Mesendoderm (in vitro differentiated cells): ENCODE results near the gene CRELD2.

ENCODE experiments used
- DNase-seq: peaks from one replicate; pipeline ENCODE4 v3.0.0; 2013
- H2AK5ac ChIP-seq: 2 replicates; pipeline ENCODE4 v1.6.1; 2013; ENCODE audit warnings: low read length, inconsistent platforms
- H2BK120ac ChIP-seq: 2 replicates; pipeline ENCODE4 v1.6.1; 2013; ENCODE audit warnings: low read depth, mild to moderate bottlenecking, low read length, moderate library complexity, mixed read lengths
- H2BK15ac ChIP-seq: replicated peaks from 2 replicates; pipeline ENCODE4 v1.6.1; 2013; ENCODE audit warnings: low read depth, mild to moderate bottlenecking, moderate library complexity
- H2BK5ac ChIP-seq: 2 replicates; pipeline ENCODE4 v1.6.1; 2013; ENCODE audit warnings: low read length, inconsistent platforms
- H3K18ac ChIP-seq: 2 replicates; pipeline ENCODE4 v1.6.1; 2013; ENCODE audit warnings: mild to moderate bottlenecking, low read length, mixed read lengths
- H3K23ac ChIP-seq: one replicate; pipeline ENCODE4 v1.6.1; 2013; ENCODE audit warnings: low read length
- H3K27ac ChIP-seq: 2 replicates; pipeline ENCODE4 v1.5.1; 2013; ENCODE audit warnings: low read depth, mild to moderate bottlenecking, inconsistent platforms, low read length, moderate library complexity
- H3K27me3 ChIP-seq: 2 replicates; pipeline ENCODE4 v1.6.1; 2013; ENCODE audit warnings: low read length, control low read depth, mild to moderate bottlenecking, inconsistent platforms; ENCODE audit not compliant: insufficient read depth, poor library complexity
- H3K36me3 ChIP-seq: 2 replicates; pipeline ENCODE4 v1.6.1; 2013; ENCODE audit warnings: low read length, inconsistent platforms; ENCODE audit not compliant: control insufficient read depth, insufficient read depth
- H3K4ac ChIP-seq: one replicate; pipeline ENCODE4 v1.6.1; 2013; ENCODE audit warnings: low read depth, mild to moderate bottlenecking, low read length, moderate library complexity
- H3K4me1 ChIP-seq: 2 replicates; pipeline ENCODE4 v1.6.1; 2013; ENCODE audit warnings: low read depth, low read length, inconsistent platforms; ENCODE audit not compliant: control insufficient read depth
- H3K4me2 ChIP-seq: 2 replicates; pipeline ENCODE4 v1.6.1; 2013; ENCODE audit warnings: low read length
- H3K4me3 ChIP-seq: 2 replicates; pipeline ENCODE4 v1.5.1; 2013; ENCODE audit warnings: mild to moderate bottlenecking, low read length
- H3K56ac ChIP-seq: one replicate; pipeline ENCODE4 v1.6.1; 2013; ENCODE audit warnings: low read length
- H3K79me1 ChIP-seq: 2 replicates; pipeline ENCODE4 v1.6.1; 2013; ENCODE audit warnings: low read length, inconsistent platforms
- H3K79me2 ChIP-seq: 2 replicates; pipeline ENCODE4 v1.6.1; 2013; ENCODE audit warnings: mild to moderate bottlenecking, low read length; ENCODE audit not compliant: control insufficient read depth, insufficient read depth
- H3K9ac ChIP-seq: 2 replicates; pipeline ENCODE4 v1.6.1; 2013; ENCODE audit warnings: low read length, inconsistent platforms
- H4K5ac ChIP-seq: one replicate; pipeline ENCODE4 v1.6.1; 2013; ENCODE audit warnings: low read length
- H4K8ac ChIP-seq: one replicate; pipeline ENCODE4 v1.6.1; 2013; ENCODE audit warnings: low read depth, mild to moderate bottlenecking, control low read depth, low read length, moderate library complexity
- WGBS: extraction: QIAGEN DNeasy Blood & Tissue Kit; methylation state at CpG from one replicate; pipeline ENCODE4 v1.1.7; 2013; ENCODE audit warnings: low lambda C conversion rate, missing lambda C conversion rate; ENCODE audit not compliant: insufficient coverage; ENCODE audit errors: extremely low coverage; 5-methylcytosine and 5-hydroxymethylcytosine counted together

The CRELD2 gene

DNA sequence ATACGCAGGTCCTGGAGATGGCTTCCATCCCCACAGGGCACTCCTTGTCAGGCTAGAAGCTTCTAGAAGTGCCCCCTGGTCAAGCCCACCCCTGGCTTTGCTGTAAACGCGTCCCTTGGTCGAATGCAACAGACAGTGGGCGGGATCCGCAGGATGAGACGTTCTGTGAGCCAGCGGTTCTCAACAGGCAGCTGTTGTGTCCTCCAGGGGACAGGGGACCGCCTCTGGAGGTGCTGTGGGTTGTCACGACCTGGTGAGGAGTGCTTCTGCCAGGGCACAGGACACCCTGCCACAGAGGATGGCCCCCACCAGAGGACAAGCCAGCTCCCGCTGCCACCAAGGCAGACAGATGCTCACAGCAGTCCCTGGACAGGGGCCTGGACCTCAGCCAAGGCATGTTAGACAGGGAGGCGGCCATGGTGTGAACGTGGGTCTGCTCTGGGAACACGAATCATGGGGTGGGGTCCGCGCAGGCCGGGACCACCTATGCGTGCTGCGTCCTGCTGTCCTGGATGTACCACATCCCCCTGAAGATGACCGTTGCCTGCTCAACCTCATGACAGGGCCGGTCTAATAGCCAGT is 11.7 kb downstream of the CRELD2 start:
- no CpG with 5 or more reads among the region's 21 CpGs for WGBS
- H4K8ac ChIP-seq: no peak overlapping the region
- H2BK15ac ChIP-seq: no peak overlapping the region
- H2BK120ac ChIP-seq: no peak overlapping the region
- H3K36me3 ChIP-seq: no peaks in the 10 kb centered on the region
- H3K56ac ChIP-seq: no peak overlapping the region
- no peak overlapping the region for H4K5ac ChIP-seq
- no peak overlapping the region for H3K4ac ChIP-seq
- H3K18ac ChIP-seq: no peak overlapping the region
- H3K4me3 ChIP-seq: no peak overlapping the region
- H2BK5ac ChIP-seq: no peak overlapping the region
- H3K79me1 ChIP-seq: no peaks in the 10 kb centered on the region
- no peak overlapping the region for H3K27ac ChIP-seq
- no peak overlapping the region for H3K4me2 ChIP-seq
- H3K9ac ChIP-seq: no peak overlapping the region
- H3K79me2 ChIP-seq: no peaks in the 10 kb centered on the region
- no peaks in the 10 kb centered on the region for H3K27me3 ChIP-seq
- no peak for DNase-seq
- H3K4me1 ChIP-seq: no peaks in the 10 kb centered on the region
- no peak overlapping the region for H2AK5ac ChIP-seq
- H3K23ac ChIP-seq: no peak overlapping the region

DNA sequence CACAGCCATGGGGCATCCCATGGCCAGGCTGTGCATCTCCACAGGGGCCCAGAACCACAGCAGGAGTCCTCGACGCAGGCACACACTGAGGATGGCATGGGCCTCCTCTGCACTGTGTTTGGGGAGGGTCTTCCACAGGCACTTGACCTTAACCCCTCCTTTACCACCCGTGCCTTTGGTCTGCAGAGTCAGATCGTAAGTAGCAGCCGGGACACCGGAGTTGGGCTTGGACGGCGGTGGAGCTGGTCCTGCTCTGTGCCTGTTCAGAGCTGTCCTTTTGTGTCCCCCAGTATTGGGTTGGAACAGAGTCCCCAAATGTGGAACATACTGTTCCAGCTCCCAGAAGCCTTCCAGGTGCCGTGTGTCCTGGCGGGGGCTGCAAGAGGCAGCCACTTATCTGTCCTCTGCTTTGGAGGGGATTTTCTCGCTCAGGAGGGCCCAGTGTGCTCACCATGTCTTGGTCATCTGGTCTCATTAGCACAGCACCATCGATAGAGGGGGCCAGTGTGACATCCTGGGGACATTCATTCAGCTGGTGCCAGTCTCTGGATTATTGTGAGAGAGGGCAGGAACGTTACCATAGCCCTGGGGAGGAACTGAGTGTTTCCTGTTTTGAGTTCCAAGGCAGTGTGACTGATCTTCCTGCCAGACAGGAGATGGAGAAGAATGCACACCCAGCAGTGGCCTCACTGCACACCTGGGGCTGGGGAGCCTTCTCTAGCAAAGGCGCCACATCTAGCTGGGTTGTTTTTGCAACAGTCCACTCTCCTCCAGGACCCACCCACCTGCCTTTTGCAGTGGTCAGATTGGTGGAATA is 12.4 kb downstream of the CRELD2 start:
- no peak overlapping the region for H3K18ac ChIP-seq
- no peak overlapping the region for H3K23ac ChIP-seq
- no peak overlapping the region for H3K56ac ChIP-seq
- H3K27me3 ChIP-seq: no peaks in the 10 kb centered on the region
- no peak overlapping the region for H4K5ac ChIP-seq
- no peak overlapping the region for H2AK5ac ChIP-seq
- DNase-seq: peak; percentile 65
- no peak overlapping the region for H2BK120ac ChIP-seq
- no peak overlapping the region for H3K27ac ChIP-seq
- H3K4me2 ChIP-seq: no peak overlapping the region
- H3K36me3 ChIP-seq: no peaks in the 10 kb centered on the region
- no peak overlapping the region for H3K4ac ChIP-seq
- no peak overlapping the region for H3K9ac ChIP-seq
- no peak overlapping the region for H3K4me3 ChIP-seq
- no peak overlapping the region for H2BK15ac ChIP-seq
- H4K8ac ChIP-seq: no peak overlapping the region
- H3K79me2 ChIP-seq: no peaks in the 10 kb centered on the region
- no CpG with 5 or more reads among the region's 14 CpGs for WGBS
- H2BK5ac ChIP-seq: no peak overlapping the region
- H3K4me1 ChIP-seq: no peaks in the 10 kb centered on the region
- no peaks in the 10 kb centered on the region for H3K79me1 ChIP-seq

DNA sequence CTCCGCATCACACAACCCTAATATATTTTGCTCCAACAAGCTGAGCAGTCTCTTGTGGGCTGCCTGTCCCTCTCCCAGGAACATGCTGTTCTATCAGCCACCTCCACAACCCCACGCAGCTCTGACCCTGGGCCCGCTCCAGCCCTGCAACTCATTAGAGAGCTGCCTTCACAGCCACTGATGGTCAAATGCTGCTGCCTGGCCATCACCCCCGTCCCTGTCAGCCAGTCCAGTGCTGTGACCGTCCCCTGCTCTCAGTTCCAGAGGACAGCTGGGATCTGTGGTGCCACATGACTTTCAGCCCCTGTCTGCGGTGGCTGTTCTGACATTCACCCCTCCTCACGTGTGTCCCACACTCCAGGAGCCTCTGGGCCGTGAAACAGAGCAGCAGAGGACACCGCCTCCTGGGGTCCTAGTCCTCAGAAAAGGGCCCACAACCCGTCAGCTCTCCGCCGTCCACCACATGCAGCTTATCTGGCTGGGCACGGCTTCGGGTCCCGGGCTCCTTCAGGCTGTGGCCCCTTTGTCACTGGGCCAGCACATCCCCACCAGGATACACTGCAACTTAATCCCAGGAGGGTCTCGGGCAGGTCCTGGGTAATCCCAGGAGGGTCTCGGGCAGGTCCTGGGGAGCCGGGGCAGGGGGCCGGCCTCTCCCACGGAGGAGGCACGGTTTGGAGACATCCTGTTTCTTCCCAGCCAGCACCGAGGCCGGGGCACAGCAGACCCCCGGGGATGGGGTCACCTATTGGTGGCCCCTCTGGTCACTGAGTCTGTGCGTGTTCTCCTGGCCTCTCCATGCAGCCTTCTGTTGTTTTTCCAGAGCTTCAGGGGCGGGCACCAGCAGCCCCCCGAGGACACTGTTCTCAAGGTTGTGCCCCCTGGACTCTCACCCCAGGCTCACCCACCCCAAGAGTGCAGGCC is 15.1 kb downstream of the CRELD2 start:
- Histone ChIP-seq H3K4ac (no peak overlapping the region), H3K4me2 (no peak overlapping the region), H3K27ac (no peak overlapping the region), H2BK120ac (no peak overlapping the region), H3K4me3 (no peak overlapping the region), H4K5ac (no peak overlapping the region), H2AK5ac (no peak overlapping the region), H3K56ac (no peak overlapping the region), H4K8ac (no peak overlapping the region), H3K9ac (no peak overlapping the region), H3K79me2 (no peaks in the 10 kb centered on the region), H3K4me1 (no peaks in the 10 kb centered on the region), H3K23ac (no peak overlapping the region), H3K27me3 (no peaks in the 10 kb centered on the region), H3K18ac (no peak overlapping the region), H3K79me1 (no peaks in the 10 kb centered on the region), H2BK15ac (no peak overlapping the region), H2BK5ac (no peak overlapping the region), H3K36me3 (no peaks in the 10 kb centered on the region)
- no CpG with 5 or more reads among the region's 27 CpGs for WGBS
- no peak for DNase-seq

DNA sequence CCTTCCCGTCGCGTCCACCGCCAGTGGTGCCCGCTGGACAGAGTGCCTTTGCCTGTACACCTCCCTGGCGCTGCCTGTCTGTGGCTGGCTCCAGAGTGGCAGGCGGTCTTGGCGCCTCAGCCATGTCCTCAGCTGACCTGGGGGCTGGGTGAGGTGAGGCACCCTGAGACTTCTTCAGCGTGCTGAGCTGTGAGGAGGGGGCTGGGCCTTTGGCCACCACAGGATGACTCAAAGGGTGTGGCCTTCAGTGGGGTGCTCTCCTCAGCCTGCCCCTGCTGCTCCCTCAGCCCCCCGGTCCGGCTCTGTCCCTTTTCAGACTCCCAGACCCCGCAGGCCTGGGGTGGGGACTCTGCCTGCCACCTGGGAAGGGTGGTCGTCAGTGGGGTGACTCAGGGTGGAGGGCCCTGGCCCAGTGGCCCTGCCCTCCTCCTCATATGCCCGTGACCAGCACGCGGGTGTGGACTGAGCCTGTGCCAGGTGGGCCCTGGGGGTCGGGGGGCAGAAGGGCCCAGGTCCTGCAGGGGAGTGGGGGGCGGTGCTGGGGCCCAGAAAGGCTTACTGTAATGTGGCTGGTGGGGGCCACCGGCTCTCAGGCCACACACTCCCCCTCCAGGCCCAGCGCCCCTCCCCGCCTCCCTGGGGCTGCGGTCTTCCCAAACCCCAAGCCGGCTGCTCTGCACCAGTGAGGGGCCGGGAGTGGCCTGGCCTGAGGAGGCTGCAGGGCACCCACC is 15.9 kb downstream of the CRELD2 start:
- no peak overlapping the region for H4K8ac ChIP-seq
- no peaks in the 10 kb centered on the region for H3K27me3 ChIP-seq
- H2BK5ac ChIP-seq: no peak overlapping the region
- no peak overlapping the region for H2AK5ac ChIP-seq
- H3K18ac ChIP-seq: no peak overlapping the region
- H2BK120ac ChIP-seq: no peak overlapping the region
- H2BK15ac ChIP-seq: no peak overlapping the region
- no peak for DNase-seq
- H3K56ac ChIP-seq: peak overlapping the region; percentile 67
- no peaks in the 10 kb centered on the region for H3K79me1 ChIP-seq
- H3K23ac ChIP-seq: no peak overlapping the region
- no peaks in the 10 kb centered on the region for H3K36me3 ChIP-seq
- H3K27ac ChIP-seq: no peak overlapping the region
- H4K5ac ChIP-seq: no peak overlapping the region
- peak overlapping the region; percentile 64 for H3K9ac ChIP-seq
- no peak overlapping the region for H3K4ac ChIP-seq
- H3K79me2 ChIP-seq: no peaks in the 10 kb centered on the region
- H3K4me2 ChIP-seq: no peak overlapping the region
- H3K4me3 ChIP-seq: no peak overlapping the region
- WGBS: no CpG with 5 or more reads among the region's 24 CpGs
- H3K4me1 ChIP-seq: no peaks in the 10 kb centered on the region

DNA sequence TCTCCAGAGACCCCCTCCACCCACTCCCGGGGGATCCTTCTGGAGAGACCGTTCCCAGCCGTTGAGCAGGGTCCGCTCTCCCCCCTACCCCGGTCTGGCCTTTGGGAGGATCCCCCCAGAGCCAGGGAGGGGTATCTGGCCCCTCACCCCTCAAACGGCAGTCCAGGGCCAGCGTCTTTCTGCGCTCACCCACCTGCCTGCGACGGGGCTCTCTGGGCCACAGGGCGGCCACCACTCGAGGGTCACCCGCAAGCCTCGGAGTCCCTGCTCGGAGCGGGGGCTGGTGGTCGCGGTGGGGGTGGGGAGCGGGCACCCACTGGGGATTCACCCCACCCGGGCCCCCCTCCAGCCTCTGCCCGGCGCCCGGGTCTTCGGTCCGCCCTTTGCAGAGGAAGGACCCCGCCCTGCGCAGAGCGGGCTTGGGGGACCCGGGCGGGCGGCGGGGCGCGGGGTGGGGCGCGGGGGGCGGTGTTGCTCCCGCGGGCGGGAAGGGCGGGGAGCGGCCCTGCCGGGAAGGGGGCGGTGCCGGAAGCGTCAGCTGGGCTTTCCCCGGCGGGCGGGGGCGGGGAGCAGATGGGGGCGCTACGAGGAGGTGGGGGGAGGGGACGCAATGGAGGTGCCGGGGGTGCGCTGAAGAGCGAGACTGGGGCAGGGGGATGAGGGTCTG is 16.6 kb downstream of the CRELD2 start:
- H2AK5ac ChIP-seq: no peak overlapping the region
- H3K27me3 ChIP-seq: no peaks in the 10 kb centered on the region
- H3K9ac ChIP-seq: peak overlapping the region; percentile 64
- WGBS: no CpG with 5 or more reads among the region's 56 CpGs
- H3K36me3 ChIP-seq: no peaks in the 10 kb centered on the region
- H2BK120ac ChIP-seq: no peak overlapping the region
- H3K27ac ChIP-seq: no peak overlapping the region
- H4K8ac ChIP-seq: no peak overlapping the region
- H3K79me1 ChIP-seq: no peaks in the 10 kb centered on the region
- no peaks in the 10 kb centered on the region for H3K79me2 ChIP-seq
- no peak overlapping the region for H3K23ac ChIP-seq
- no peak overlapping the region for H2BK15ac ChIP-seq
- H3K4me1 ChIP-seq: no peaks in the 10 kb centered on the region
- no peak overlapping the region for H2BK5ac ChIP-seq
- peak overlapping the region; percentile 34 for H3K18ac ChIP-seq
- no peak overlapping the region for H4K5ac ChIP-seq
- H3K4ac ChIP-seq: no peak overlapping the region
- no peak overlapping the region for H3K4me2 ChIP-seq
- peak overlapping the region; percentile 67 for H3K56ac ChIP-seq
- no peak overlapping the region for H3K4me3 ChIP-seq
- no peak for DNase-seq
